Skeletal muscle tissue (tissue), 4 donors: Measurements from ENCODE around the gene TYW1B. TPM values are rescaled to one million over a fixed set of nuclear protein-coding genes. Genes with fewer than 3 reads are reported as not detected.
"Not testable (repeated sequence)": the region's sequence is repeated elsewhere in the genome, so short reads cannot be mapped to it uniquely, and the experiment has no call there.

Source experiments
- H3K27ac ChIP-seq: one replicate; pipeline ENCODE4 v1.7.0; 2013; ENCODE audit warnings: mild to moderate bottlenecking, low read depth, low read length, inconsistent platforms
- H3K27me3 ChIP-seq, 3 donors: one replicate each; pipeline ENCODE4 v1.7.0; 2013; ENCODE audit warnings: low read length in 3 of 3; ENCODE audit not compliant: control insufficient read depth in 3 of 3, insufficient read depth in 3 of 3
- H3K36me3 ChIP-seq, 3 donors: one replicate each; pipeline ENCODE4 v1.7.0; 2013; ENCODE audit warnings: low read length in 3 of 3; ENCODE audit not compliant: control insufficient read depth in 3 of 3, insufficient read depth in 3 of 3
- H3K4me1 ChIP-seq, 3 donors: one replicate each; pipeline ENCODE4 v1.7.0; 2013; ENCODE audit warnings: low read length in 3 of 3, mild to moderate bottlenecking in 3 of 3; ENCODE audit not compliant: control insufficient read depth in 3 of 3, insufficient read depth in 3 of 3
- H3K4me3 ChIP-seq, 3 donors: one replicate each; pipeline ENCODE4 v1.7.0; 2013; ENCODE audit warnings: low read length in 3 of 3
- H3K9ac ChIP-seq, 3 donors: one replicate each; pipeline ENCODE4 v1.7.0; 2013; ENCODE audit warnings: low read length in 3 of 3, mild to moderate bottlenecking in 3 of 3, moderate library complexity in 2 of 3, low read depth in 1 of 3
- H3K9me3 ChIP-seq, 3 donors: one replicate each; pipeline ENCODE4 v1.7.0; 2013; ENCODE audit warnings: low read length in 3 of 3; ENCODE audit not compliant: control insufficient read depth in 3 of 3
- total RNA-seq: library from RNA; depleted of rRNA; stranded (reverse); fragments of >200 nt; gene quantifications from one replicate; pipeline ENCODE4 v1.2.3, GENCODE V29; 2014
- donor health status: Osteomylitis.

TYW1B gene
- total RNA-seq, 1 donor from 2014 or later = 6.8 TPM

- H3K4me3 ChIP-seq, H3K36me3 ChIP-seq, H3K4me1 ChIP-seq, H3K27me3 ChIP-seq, H3K9ac ChIP-seq, H3K27ac ChIP-seq, H3K9me3 ChIP-seq: not testable (repeated sequence)
These were observed 222.1 kb downstream of the TYW1B start for GRCh38 chr7:72605863-72606431.

- H3K27ac ChIP-seq, H3K4me3 ChIP-seq, H3K9ac ChIP-seq, H3K4me1 ChIP-seq, H3K27me3 ChIP-seq, H3K36me3 ChIP-seq, H3K9me3 ChIP-seq: not testable (repeated sequence)
These were observed 223.0 kb downstream of the TYW1B start for GRCh38 chr7:72604771-72605611.

- not testable (repeated sequence) for H3K27ac ChIP-seq, H3K36me3 ChIP-seq, H3K27me3 ChIP-seq
These were observed 224.5 kb downstream of the TYW1B start for GRCh38 chr7:72603476-72603875.

GRCh38 chr7:72603073-72603472 lies 224.9 kb downstream of the TYW1B start:
- Histone ChIP-seq H3K36me3 (peaks cover 4 to 5% (median 4%) of the 10 kb centered on the region in 3 donors), H3K4me1 (no peaks in the 10 kb centered on the region), H3K9me3 (no peaks in the 10 kb centered on the region), H3K27me3 (no peaks in the 10 kb centered on the region), H3K9ac (no peak overlapping the region), H3K4me3 (no peak overlapping the region), H3K27ac (no peak overlapping the region)

More at GRCh38 chr7:72603476-72603875, 224.5 kb downstream of the TYW1B start:
- H3K4me3 ChIP-seq, H3K9me3 ChIP-seq, H3K4me1 ChIP-seq, H3K9ac ChIP-seq: not testable (repeated sequence)

- H3K36me3 ChIP-seq, H3K27ac ChIP-seq, H3K27me3 ChIP-seq, H3K9me3 ChIP-seq, H3K4me1 ChIP-seq, H3K4me3 ChIP-seq, H3K9ac ChIP-seq: not testable (repeated sequence)
These were observed 226.3 kb downstream of the TYW1B start for GRCh38 chr7:72601683-72602082.

- not testable (repeated sequence) for H3K9ac ChIP-seq, H3K27ac ChIP-seq, H3K9me3 ChIP-seq, H3K27me3 ChIP-seq, H3K4me1 ChIP-seq, H3K36me3 ChIP-seq, H3K4me3 ChIP-seq
These were observed 238.0 kb downstream of the TYW1B start for GRCh38 chr7:72590023-72590422.

GRCh38 chr7:72587267-72587666 lies 240.7 kb downstream of the TYW1B start:
- H3K27ac ChIP-seq, H3K4me3 ChIP-seq, H3K27me3 ChIP-seq, H3K36me3 ChIP-seq, H3K4me1 ChIP-seq, H3K9me3 ChIP-seq, H3K9ac ChIP-seq: not testable (repeated sequence)

GRCh38 chr7:72584576-72584975 lies 243.4 kb downstream of the TYW1B start:
- not testable (repeated sequence) for H3K4me1 ChIP-seq, H3K9me3 ChIP-seq, H3K36me3 ChIP-seq, H3K4me3 ChIP-seq, H3K27me3 ChIP-seq, H3K9ac ChIP-seq, H3K27ac ChIP-seq

- not testable (repeated sequence) for H3K36me3 ChIP-seq, H3K9ac ChIP-seq, H3K4me3 ChIP-seq, H3K27me3 ChIP-seq, H3K27ac ChIP-seq, H3K9me3 ChIP-seq, H3K4me1 ChIP-seq
These were observed 244.2 kb downstream of the TYW1B start for GRCh38 chr7:72583620-72584361.

GRCh38 chr7:72580142-72580770 lies 247.7 kb downstream of the TYW1B start:
- H3K27me3 ChIP-seq, H3K4me1 ChIP-seq, H3K9me3 ChIP-seq, H3K36me3 ChIP-seq, H3K27ac ChIP-seq, H3K4me3 ChIP-seq, H3K9ac ChIP-seq: not testable (repeated sequence)
